ENCODE measurements around the gene TMTC4.

Gene TMTC4

GRCh38 chr13:100561599-100562204 is 112.9 kb downstream of the TMTC4 start:
- no peak for DNase-seq (ENCODE audit: low read depth)
- TF ChIP-seq CTCF (IDR thresholded peaks at IDR 0.05; ENCODE audit: low read length, missing control alignments): no peak
- H3K4me3 ChIP-seq (replicated peaks; ENCODE audit: low read depth, low read length): no peak overlapping the region

GRCh38 chr13:100561158-100561499 is 113.5 kb downstream of the TMTC4 start:
- DNase-seq (ENCODE audit: low read depth): no peak
- H3K4me3 ChIP-seq (replicated peaks; ENCODE audit: low read depth, low read length): no peak overlapping the region
- no peak for TF ChIP-seq CTCF (IDR thresholded peaks at IDR 0.05; ENCODE audit: low read length, missing control alignments)

GRCh38 chr13:100560498-100561157 is 114.0 kb downstream of the TMTC4 start:
- DNase-seq (ENCODE audit: low read depth): no peak
- TF ChIP-seq CTCF (IDR thresholded peaks at IDR 0.05; ENCODE audit: low read length, missing control alignments): no peak
- H3K4me3 ChIP-seq (replicated peaks; ENCODE audit: low read depth, low read length): no peak overlapping the region

GRCh38 chr13:100559886-100560285 is 114.7 kb downstream of the TMTC4 start:
- no peak for TF ChIP-seq CTCF (IDR thresholded peaks at IDR 0.05; ENCODE audit: low read length, missing control alignments)
- H3K4me3 ChIP-seq (replicated peaks; ENCODE audit: low read depth, low read length): no peak overlapping the region
- no peak for DNase-seq (ENCODE audit: low read depth)
